GM18870 (cell line): Measurements from ENCODE around the gene SLC12A8.

Experiments used
- ATAC-seq: cut with Tn5 transposase; IDR thresholded peaks from one replicate; pipeline ENCODE4 v1.9.1; 2021; ENCODE audit warnings: moderate library complexity; ENCODE audit not compliant: unreplicated experiment

The SLC12A8 gene

GRCh38 chr3:125154800-125155269, 57.7 kb downstream of the SLC12A8 start:
- ATAC-seq = no peak

GRCh38 chr3:125154110-125154509, 58.4 kb downstream of the SLC12A8 start:
- no peak for ATAC-seq

GRCh38 chr3:125152951-125153350, 59.6 kb downstream of the SLC12A8 start:
- ATAC-seq = no peak

GRCh38 chr3:125151916-125152315, 60.6 kb downstream of the SLC12A8 start:
- no peak for ATAC-seq

- no peak for ATAC-seq
These were observed 61.1 kb downstream of the SLC12A8 start for GRCh38 chr3:125151442-125151817.

- ATAC-seq = no peak
These were observed 61.8 kb downstream of the SLC12A8 start for GRCh38 chr3:125150525-125151441.

- no peak for ATAC-seq
These were observed 63.1 kb downstream of the SLC12A8 start for GRCh38 chr3:125149462-125149861.

GRCh38 chr3:125148836-125149235, 63.7 kb downstream of the SLC12A8 start:
- ATAC-seq = no peak

GRCh38 chr3:125148016-125148812, 64.3 kb downstream of the SLC12A8 start:
- ATAC-seq = no peak

GRCh38 chr3:125147491-125147820, 65.1 kb downstream of the SLC12A8 start:
- ATAC-seq = no peak

GRCh38 chr3:125146626-125147490, 65.7 kb downstream of the SLC12A8 start:
- no peak for ATAC-seq

GRCh38 chr3:125145751-125146475, 66.6 kb downstream of the SLC12A8 start:
- ATAC-seq = no peak

- ATAC-seq = no peak
These were observed 67.8 kb downstream of the SLC12A8 start for GRCh38 chr3:125144653-125145314.

GRCh38 chr3:125143982-125144652, 68.4 kb downstream of the SLC12A8 start:
- ATAC-seq = no peak

- no peak for ATAC-seq
These were observed 69.0 kb downstream of the SLC12A8 start for GRCh38 chr3:125143538-125143937.

GRCh38 chr3:125142940-125143339, 69.6 kb downstream of the SLC12A8 start:
- ATAC-seq = no peak

GRCh38 chr3:125142420-125142778, 70.1 kb downstream of the SLC12A8 start:
- ATAC-seq = no peak

GRCh38 chr3:125141596-125142419, 70.7 kb downstream of the SLC12A8 start:
- ATAC-seq = peak; percentile 40
